IMR-90 (cell line): Measurements from ENCODE around the gene KIDINS220. TPM values are rescaled to one million over a fixed set of nuclear protein-coding genes. Genes with fewer than 3 reads are reported as not detected.

Source experiments
- ATAC-seq: fragments of 200-7000 bp; cut with Tn5 transposase; 2 replicates; pipeline ENCODE4 v1.9.1; 2020; ENCODE audit warnings: low read depth, mild to moderate bottlenecking, moderate library complexity
- BruUV-seq: library from RNA; stranded (reverse); fragments of 400-500 nt; replicated peaks from 2 replicates; lab custom pipeline; 2021; lab: Mats Ljungman, UMichigan
- CTCF ChIA-PET: fragments of 300-600 bp; formaldehyde crosslinking; extraction: SDS; loops from one replicate; lab custom pipeline; 2021; ENCODE audit warnings: antibody characterized with exemption; lab: Yijun Ruan, JAX
- POLR2A ChIA-PET: fragments of 300-600 bp; sonication (Branson Sonifier 250); formaldehyde crosslinking; loops from one replicate; lab custom pipeline; 2022; ENCODE audit warnings: antibody characterized with exemption; ENCODE audit not compliant: unreplicated experiment; lab: Charles Lee
- DNase-seq: peaks from one replicate; pipeline ENCODE4 v3.0.0; 2013
- H2AFZ ChIP-seq: replicated peaks from 2 replicates; pipeline ENCODE3; 2013; ENCODE audit warnings: low read length, mild to moderate bottlenecking; ENCODE audit not compliant: poor library complexity
- H2AK5ac ChIP-seq: 2 replicates; pipeline ENCODE4 v1.6.1; 2013; ENCODE audit warnings: low read depth, low read length, inconsistent platforms
- H2AK9ac ChIP-seq: replicated peaks from 2 replicates; pipeline ENCODE3; 2013; ENCODE audit warnings: mild to moderate bottlenecking, low read depth, low read length, moderate library complexity; ENCODE audit not compliant: poor library complexity
- H2BK120ac ChIP-seq: 2 replicates; pipeline ENCODE4 v1.6.1; 2013; ENCODE audit warnings: low read depth, low read length, inconsistent platforms
- H2BK15ac ChIP-seq: 3 replicates; pipeline ENCODE4 v1.6.1; 2013; ENCODE audit warnings: low read depth, low read length, inconsistent platforms
- H2BK20ac ChIP-seq: 2 replicates; pipeline ENCODE4 v1.6.1; 2013; ENCODE audit warnings: low read depth, mild to moderate bottlenecking, inconsistent platforms, low read length, moderate library complexity
- H2BK5ac ChIP-seq: 2 replicates; pipeline ENCODE4 v1.6.1; 2013; ENCODE audit warnings: mild to moderate bottlenecking, low read depth, low read length, inconsistent platforms; ENCODE audit not compliant: poor library complexity, severe bottlenecking
- H3K14ac ChIP-seq: replicated peaks from 2 replicates; pipeline ENCODE4 v1.6.1; 2013; ENCODE audit warnings: low read depth, low read length, inconsistent platforms
- H3K18ac ChIP-seq: 2 replicates; pipeline ENCODE4 v1.6.1; 2013; ENCODE audit warnings: low read depth, low read length, control low read depth
- H3K23ac ChIP-seq: 2 replicates; pipeline ENCODE4 v1.6.1; 2013; ENCODE audit warnings: low read depth, low read length, inconsistent platforms
- H3K27ac ChIP-seq: 2 replicates; pipeline ENCODE4 v1.5.1; 2013; ENCODE audit warnings: mild to moderate bottlenecking, control low read depth, low read length; ENCODE audit not compliant: insufficient read depth
- H3K27me3 ChIP-seq: 2 replicates; pipeline ENCODE4 v1.6.1; 2013; ENCODE audit warnings: low read length; ENCODE audit not compliant: control insufficient read depth, insufficient read depth
- H3K36me3 ChIP-seq: 2 replicates; pipeline ENCODE4 v1.6.1; 2013; ENCODE audit warnings: low read length, mixed read lengths; ENCODE audit not compliant: control insufficient read depth, insufficient read depth
- H3K4ac ChIP-seq: 2 replicates; pipeline ENCODE4 v1.6.1; 2013; ENCODE audit warnings: low read depth, low read length, inconsistent platforms
- H3K4me1 ChIP-seq: 2 replicates; pipeline ENCODE4 v1.6.1; 2013; ENCODE audit warnings: low read length, mixed read lengths; ENCODE audit not compliant: control insufficient read depth, insufficient read depth
- H3K4me2 ChIP-seq: 2 replicates; pipeline ENCODE4 v1.6.1; 2013; ENCODE audit warnings: low read depth, mild to moderate bottlenecking, control low read depth, low read length, moderate library complexity
- H3K4me3 ChIP-seq: 2 replicates; pipeline ENCODE4 v1.5.1; 2013; ENCODE audit warnings: low read depth, mild to moderate bottlenecking, control low read depth, low read length, moderate library complexity; ENCODE audit not compliant: insufficient read depth
- H3K56ac ChIP-seq: 2 replicates; pipeline ENCODE4 v1.6.1; 2013; ENCODE audit warnings: low read length, inconsistent platforms; ENCODE audit not compliant: insufficient read depth; ENCODE audit errors: extremely low read depth
- H3K79me1 ChIP-seq, 2 experiments: 2 replicates each; pipeline ENCODE4 v1.6.1; 2013; ENCODE audit warnings: low read length in 2 of 2, inconsistent platforms in 1 of 2, low read depth in 1 of 2
- H3K9ac ChIP-seq: 2 replicates; pipeline ENCODE4 v1.6.1; 2013; ENCODE audit warnings: low read depth, low read length, control low read depth
- H3K9me1 ChIP-seq: 2 replicates; pipeline ENCODE4 v1.6.1; 2013; ENCODE audit warnings: low read length, inconsistent platforms; ENCODE audit not compliant: insufficient read depth
- H3K9me3 ChIP-seq: 2 replicates; pipeline ENCODE4 v1.6.1; 2013; ENCODE audit warnings: low read length; ENCODE audit not compliant: control insufficient read depth, insufficient read depth
- H4K20me1 ChIP-seq: 2 replicates; pipeline ENCODE4 v1.6.1; 2013; ENCODE audit warnings: low read length, inconsistent platforms; ENCODE audit not compliant: insufficient read depth
- H4K5ac ChIP-seq: 2 replicates; pipeline ENCODE4 v1.6.1; 2013; ENCODE audit warnings: mild to moderate bottlenecking, low read depth, low read length, control low read depth
- H4K8ac ChIP-seq, 2 experiments: 2 replicates each; pipeline ENCODE4 v1.6.1; 2013; ENCODE audit warnings: low read depth in 2 of 2, low read length in 2 of 2, control low read depth in 1 of 2, inconsistent platforms in 1 of 2
- H4K91ac ChIP-seq: 2 replicates; pipeline ENCODE4 v1.6.1; 2013; ENCODE audit warnings: low read depth, low read length, inconsistent platforms; ENCODE audit not compliant: insufficient read depth
- BHLHE40 ChIP-seq: fragments of 150-350 bp; IDR thresholded peaks from 2 replicates; pipeline ENCODE4 v1.6.1; 2016; ENCODE audit warnings: mild to moderate bottlenecking, low read depth, low read length
- CHD1 ChIP-seq: IDR thresholded peaks from 2 replicates; pipeline ENCODE4 v1.6.1; 2012; ENCODE audit warnings: low read depth, low read length, improper control_type of control experiment
- MXI1 ChIP-seq: IDR thresholded peaks from 2 replicates; pipeline ENCODE4 v1.6.1; 2012; ENCODE audit warnings: low read depth, mild to moderate bottlenecking, low read length, moderate library complexity, borderline replicate concordance
- NFE2L2 ChIP-seq: fragments of 150-350 bp; IDR thresholded peaks from 2 replicates; pipeline ENCODE4 v1.6.1; 2016; ENCODE audit warnings: low read depth, mild to moderate bottlenecking, low read length
- WGBS, 2 experiments: methylation state at CpG; one replicate each; pipeline versions ENCODE4 v1.1.5 to v1.1.7; 2013; ENCODE audit warnings: missing lambda C conversion rate in 2 of 2; ENCODE audit not compliant: insufficient read length in 1 of 2; ENCODE audit errors: extremely low coverage in 2 of 2; 5-methylcytosine and 5-hydroxymethylcytosine counted together
- dilution Hi-C: fragments of 300-500 bp; cut with HindIII; formaldehyde crosslinking; loops from one replicate; pipeline ENCODE4 v1.14.3; 2018; ENCODE audit warnings: low sequenced_read_pairs; ENCODE audit not compliant: unreplicated experiment
- in situ Hi-C: fragments of 300-500 bp; cut with MboI; formaldehyde crosslinking; loops from 3 replicates; pipeline ENCODE4 v1.14.3; 2019; ENCODE audit warnings: low sequenced_read_pairs, inconsistent platforms, mixed read lengths
- intact Hi-C: fragments of 100-400 bp; cut with micrococcal nuclease; formaldehyde crosslinking; loops from 2 replicates; pipeline ENCODE4 v1.10.0; 2022
- polyA plus RNA-seq, 3 experiments: library from polyadenylated mRNA; depleted of rRNA; stranded (reverse); fragments of >200 nt; gene quantifications; 2 replicates each; pipeline ENCODE4 v1.2.3, GENCODE V29; 2012; ENCODE audit warnings: low replicate concordance in 1 of 3
- total RNA-seq: library from RNA; depleted of rRNA; stranded (reverse); fragments of >200 nt; gene quantifications from 2 replicates; pipeline ENCODE4 v1.2.3, GENCODE V29; 2012

Gene KIDINS220
- total and polyA plus RNA-seq, 2 of the 4 experiments (the other 2 are of a cell fraction): 23.1 to 63.4 TPM

DNA sequence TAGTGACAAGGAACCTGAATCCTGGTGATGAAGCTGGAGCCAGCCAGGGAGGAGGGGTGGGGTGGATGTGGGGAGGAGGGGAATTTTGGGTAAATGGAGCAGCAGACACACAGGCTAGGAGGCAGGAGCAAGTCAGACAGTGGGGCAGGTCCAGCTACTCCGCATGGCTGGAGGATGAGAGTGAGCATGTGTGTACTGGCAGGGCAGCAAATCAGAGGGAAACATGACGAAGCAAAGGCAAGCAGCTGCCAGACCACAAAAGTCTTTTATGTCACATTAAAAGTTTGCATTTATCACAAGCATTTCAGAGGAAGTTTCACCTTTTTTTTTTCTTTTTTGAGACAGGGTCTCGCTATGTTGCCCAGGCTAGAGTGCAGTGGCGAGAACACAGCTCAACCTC is 11.9 kb upstream of the KIDINS220 start:
- Histone ChIP-seq H3K9ac (no peak overlapping the region), H2BK20ac (no peak overlapping the region), H3K56ac (no peak overlapping the region), H3K4ac (no peak overlapping the region; the same call in 1 of the 2 replicates), H4K20me1 (no peaks in the 10 kb centered on the region), H4K91ac (no peak overlapping the region), H3K4me1 (peaks cover 11% of the 10 kb centered on the region), H3K4me2 (no peak overlapping the region), H4K5ac (no peak overlapping the region), H3K79me1 (no peaks in the 10 kb centered on the region), H3K27me3 (no peaks in the 10 kb centered on the region), H3K36me3 (no peaks in the 10 kb centered on the region), H2BK5ac (no peak overlapping the region), H2BK15ac (no peak overlapping the region), H4K8ac (peak overlapping the region in 1 of 2 experiments; percentile 36; a peak in 1 of 4 replicates), H2AK5ac (no peak overlapping the region; the same call in 1 of the 2 replicates), H3K9me1 (peaks cover 5% of the 10 kb centered on the region), H3K9me3 (no peaks in the 10 kb centered on the region), H3K18ac (peak overlapping the region; percentile 16; the same call in 1 of the 2 replicates), H2BK120ac (0 out of 2 replicates have a peak overlapping the region, but pooled peaks have one; percentile 0), H2AK9ac (no peak overlapping the region), H3K27ac (no peak overlapping the region), H3K14ac (peak overlapping the region; percentile 25; the same call in 1 of the 2 replicates), H2AFZ (peak overlapping the region; percentile 67), H3K4me3 (no peak overlapping the region), H3K23ac (no peak overlapping the region)
- in situ Hi-C loops: no loop called here
- ATAC-seq: peak; percentile 77
- 20% methylated on average over 1 of the region's 4 CpGs; no CpG with 5 or more reads in 1 of the 2 experiments for WGBS, 2 experiments
- BruUV-seq: no TSS peak
- intact Hi-C loops: no loop called here
- POLR2A ChIA-PET: no interaction called here
- TF ChIP-seq CHD1: no peak
- TF ChIP-seq MXI1: peak; percentile 80; the same call in 1 of the 2 replicates
- TF ChIP-seq NFE2L2: 0 out of 2 replicates have a peak, but pooled peaks have one; percentile 39
- no peak for TF ChIP-seq BHLHE40
- DNase-seq: peak; percentile 81
- dilution Hi-C loops: no loop called here
- CTCF ChIA-PET: no interaction called here
